ENCODE results near the gene PLXNA4.

DNA sequence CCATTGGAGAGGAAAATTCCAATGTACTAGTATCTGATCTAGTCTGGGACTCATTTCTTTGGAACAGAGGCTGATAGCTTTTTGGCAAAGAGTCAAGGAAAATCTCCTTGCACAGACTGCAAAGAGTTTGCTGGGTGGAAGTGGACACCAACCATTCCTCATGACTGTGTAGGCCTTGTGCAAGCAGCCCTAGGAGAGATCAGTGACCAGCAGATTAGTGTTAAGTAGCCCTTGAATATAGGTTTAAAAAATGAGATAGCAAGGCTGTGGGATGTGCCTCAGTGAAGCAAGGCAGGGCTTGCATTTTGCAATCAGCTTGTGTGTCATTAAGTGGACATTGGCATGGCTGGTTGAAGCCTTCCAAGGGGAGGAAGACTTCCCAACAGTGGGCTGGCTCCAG is 341.6 kb downstream of the PLXNA4 start:
- TF ChIP-seq CTCF (IDR thresholded peaks at IDR 0.05 in 4 of 5, conservative IDR thresholded peaks at IDR 0.05 in 1 of 5) (no peak), POLR2A (IDR thresholded peaks at IDR 0.05) (no peak)
